SH-SY5Y (cell line): ENCODE results near the gene CIAPIN1.

Source experiments
- GATA2 ChIP-seq: IDR thresholded peaks from 2 replicates; pipeline ENCODE4 v1.6.1; 2011; ENCODE audit warnings: mild to moderate bottlenecking, low read depth, low read length
- GATA3 ChIP-seq: IDR thresholded peaks from 2 replicates; pipeline ENCODE4 v1.6.1; 2011; ENCODE audit warnings: low read depth, mild to moderate bottlenecking, low read length, moderate library complexity

Gene CIAPIN1

GRCh38 chr16:57447186-57447962, at the start of gene CIAPIN1, which contains the start of gene COQ9:
Gene CIAPIN1 (minus strand): TSS chr16:57447385. CDS start chr16:57440928, 6,457 bp downstream.
Gene COQ9 (plus strand): TSS chr16:57447479. CDS start chr16:57447506, 27 bp downstream.
- no peak for TF ChIP-seq GATA2
- TF ChIP-seq GATA3: no peak

- TF ChIP-seq GATA2 (no peak), GATA3 (no peak)
Observed at GRCh38 chr16:57493767-57494166, 46.6 kb upstream of the CIAPIN1 start.

GRCh38 chr16:57489229-57489628, 42.0 kb upstream of the CIAPIN1 start:
- TF ChIP-seq GATA3: no peak
- TF ChIP-seq GATA2: no peak

- TF ChIP-seq GATA3 (no peak), GATA2 (no peak)
Observed at GRCh38 chr16:57486858-57487834, 40.0 kb upstream of the CIAPIN1 start.

GRCh38 chr16:57485916-57486857, 39.0 kb upstream of the CIAPIN1 start, which contains the start of gene DOK4:
Gene DOK4 (minus strand): TSS chr16:57486493. CDS start chr16:57479507, 6,986 bp downstream.
- TF ChIP-seq GATA3: no peak
- no peak for TF ChIP-seq GATA2

- TF ChIP-seq GATA2 (no peak), GATA3 (no peak)
Observed at GRCh38 chr16:57485091-57485915, 38.1 kb upstream of the CIAPIN1 start.

GRCh38 chr16:57484515-57485005, 37.4 kb upstream of the CIAPIN1 start:
- TF ChIP-seq GATA2: no peak
- TF ChIP-seq GATA3: no peak

GRCh38 chr16:57483725-57484514, 36.7 kb upstream of the CIAPIN1 start:
- TF ChIP-seq GATA2 (peak; percentile 99), GATA3 (no peak)

- TF ChIP-seq GATA2 (no peak), GATA3 (no peak)
Observed at GRCh38 chr16:57482845-57483545, 35.8 kb upstream of the CIAPIN1 start.

GRCh38 chr16:57481421-57481820, 34.2 kb upstream of the CIAPIN1 start:
- TF ChIP-seq GATA2 (no peak), GATA3 (no peak)

GRCh38 chr16:57480754-57481230, 33.6 kb upstream of the CIAPIN1 start:
- TF ChIP-seq GATA2 (no peak), GATA3 (no peak)
